Endothelial cell (in vitro differentiated cells): Measurements from ENCODE around the gene KDM6B. TPM values are rescaled to one million over a fixed set of nuclear protein-coding genes. Genes with fewer than 3 reads are reported as not detected.

Experiments
- DNase-seq: peaks from one replicate; pipeline ENCODE4 v3.0.0; 2021; ENCODE audit warnings: low spot score
- H3K27ac Mint-ChIP-seq: one replicate; pipeline ENCODE4 v1.8.0; 2021; ENCODE audit warnings: mixed read lengths, inconsistent platforms; ENCODE audit not compliant: unreplicated experiment
- H3K27me3 Mint-ChIP-seq: one replicate; pipeline ENCODE4 v1.8.0; 2021; ENCODE audit warnings: mild to moderate bottlenecking, moderate library complexity, mixed read lengths, inconsistent platforms; ENCODE audit not compliant: unreplicated experiment
- H3K36me3 Mint-ChIP-seq: one replicate; pipeline ENCODE4 v1.8.0; 2021; ENCODE audit warnings: mild to moderate bottlenecking, low read depth, mixed read lengths, inconsistent platforms; ENCODE audit not compliant: unreplicated experiment
- H3K4me1 Mint-ChIP-seq: one replicate; pipeline ENCODE4 v1.8.0; 2021; ENCODE audit warnings: mild to moderate bottlenecking, mixed read lengths, inconsistent platforms; ENCODE audit not compliant: unreplicated experiment
- H3K4me3 Mint-ChIP-seq: one replicate; pipeline ENCODE4 v1.8.0; 2021; ENCODE audit warnings: mild to moderate bottlenecking, mixed read lengths, inconsistent platforms; ENCODE audit not compliant: unreplicated experiment
- H3K9me3 Mint-ChIP-seq: one replicate; pipeline ENCODE4 v1.8.0; 2021; ENCODE audit warnings: mixed read lengths, inconsistent platforms; ENCODE audit not compliant: unreplicated experiment
- total RNA-seq: library from RNA; stranded (reverse); fragmentation: NEBNext Ultra II Directional; extraction: Animal tissue kit (Norgen Biotek cat#: 25700); gene quantifications from one replicate; pipeline ENCODE4 v1.2.1, GENCODE V29; 2021; ENCODE audit not compliant: unreplicated experiment
- TF ChIP-seq, protein P1 (sequence below): fragments of 200-600 bp; sonication (generic); IDR thresholded peaks from one replicate; pipeline ENCODE4 v1.5.0; 2021; ENCODE audit warnings: antibody characterized with exemption; ENCODE audit not compliant: unreplicated experiment

The KDM6B gene
- total RNA-seq, 1 donor from 2014 or later = 47.4 TPM

DNA sequence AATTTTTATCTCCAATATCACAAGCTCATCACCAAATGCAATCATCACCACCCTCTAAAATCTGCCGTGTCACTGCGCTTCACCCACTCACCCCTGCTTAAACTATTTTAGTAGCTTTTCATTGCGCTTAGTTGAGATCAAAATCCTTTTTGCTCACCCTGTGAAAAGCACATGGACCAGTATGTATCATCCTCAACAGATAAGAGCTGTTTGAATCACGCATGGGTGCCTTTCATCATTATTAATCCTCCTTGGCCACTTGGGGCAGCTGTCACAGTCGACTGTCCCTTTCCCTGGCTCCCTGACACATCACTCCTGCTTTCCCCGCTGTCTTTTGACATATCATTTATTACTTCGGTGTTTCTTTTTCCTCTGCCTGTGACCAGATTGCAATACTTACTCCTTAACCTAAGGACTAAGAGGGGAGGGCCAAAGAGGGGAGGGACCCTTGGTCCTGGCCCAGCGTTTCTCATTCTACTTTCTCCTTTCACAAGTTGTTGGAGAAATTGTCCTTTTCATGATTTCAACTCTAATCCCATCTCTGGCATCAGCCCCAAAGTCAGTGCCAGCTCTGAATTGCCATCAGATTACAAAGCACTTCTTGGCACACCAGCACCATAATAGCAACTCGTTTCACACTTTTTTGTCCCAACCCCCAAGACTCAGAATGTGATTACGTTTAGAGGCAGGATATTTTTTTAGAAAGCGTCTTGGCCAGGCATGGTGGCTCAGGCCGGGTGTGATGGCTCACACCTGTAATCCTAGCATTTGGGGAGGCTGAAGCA lies 8.6 kb upstream of the KDM6B start:
- no peak for DNase-seq

DNA sequence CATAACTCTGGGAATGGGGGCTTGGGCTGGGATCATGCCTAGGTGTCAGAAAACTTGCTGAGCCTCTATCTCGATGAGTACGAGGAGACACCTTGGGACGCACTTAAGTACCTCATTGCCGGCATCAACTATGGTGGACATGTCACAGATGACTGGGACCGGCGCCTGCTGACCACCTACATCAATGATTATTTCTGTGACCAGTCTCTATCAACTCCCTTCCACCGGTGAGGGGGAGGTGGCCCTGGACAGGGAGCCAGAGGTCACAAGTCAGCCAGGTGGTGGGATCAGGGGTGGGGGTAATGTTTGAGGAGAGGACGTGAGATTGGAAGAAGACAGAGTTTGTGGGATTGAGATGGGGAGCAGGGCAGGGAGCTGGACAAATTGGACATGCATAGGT lies 3.4 kb upstream of the KDM6B start:
- no peaks in the 10 kb centered on the region for H3K9me3 Mint-ChIP-seq
- TF ChIP-seq, protein P1, sequence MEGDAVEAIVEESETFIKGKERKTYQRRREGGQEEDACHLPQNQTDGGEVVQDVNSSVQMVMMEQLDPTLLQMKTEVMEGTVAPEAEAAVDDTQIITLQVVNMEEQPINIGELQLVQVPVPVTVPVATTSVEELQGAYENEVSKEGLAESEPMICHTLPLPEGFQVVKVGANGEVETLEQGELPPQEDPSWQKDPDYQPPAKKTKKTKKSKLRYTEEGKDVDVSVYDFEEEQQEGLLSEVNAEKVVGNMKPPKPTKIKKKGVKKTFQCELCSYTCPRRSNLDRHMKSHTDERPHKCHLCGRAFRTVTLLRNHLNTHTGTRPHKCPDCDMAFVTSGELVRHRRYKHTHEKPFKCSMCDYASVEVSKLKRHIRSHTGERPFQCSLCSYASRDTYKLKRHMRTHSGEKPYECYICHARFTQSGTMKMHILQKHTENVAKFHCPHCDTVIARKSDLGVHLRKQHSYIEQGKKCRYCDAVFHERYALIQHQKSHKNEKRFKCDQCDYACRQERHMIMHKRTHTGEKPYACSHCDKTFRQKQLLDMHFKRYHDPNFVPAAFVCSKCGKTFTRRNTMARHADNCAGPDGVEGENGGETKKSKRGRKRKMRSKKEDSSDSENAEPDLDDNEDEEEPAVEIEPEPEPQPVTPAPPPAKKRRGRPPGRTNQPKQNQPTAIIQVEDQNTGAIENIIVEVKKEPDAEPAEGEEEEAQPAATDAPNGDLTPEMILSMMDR = no peak
- H3K27ac Mint-ChIP-seq = no peak overlapping the region
- no peaks in the 10 kb centered on the region for H3K36me3 Mint-ChIP-seq
- peaks cover 11% of the 10 kb centered on the region for H3K4me1 Mint-ChIP-seq
- H3K27me3 Mint-ChIP-seq = peaks cover 20% of the 10 kb centered on the region
- no peak overlapping the region for H3K4me3 Mint-ChIP-seq
- no peak for DNase-seq

More for the DNA sequence above, 8.6 kb upstream of the KDM6B start:
- peaks cover 13% of the 10 kb centered on the region for H3K4me1 Mint-ChIP-seq
- H3K27ac Mint-ChIP-seq = peak overlapping the region; percentile 1
- peak overlapping the region; percentile 5 for H3K4me3 Mint-ChIP-seq
- H3K27me3 Mint-ChIP-seq = peaks cover 3% of the 10 kb centered on the region
- no peaks in the 10 kb centered on the region for H3K36me3 Mint-ChIP-seq
- no peaks in the 10 kb centered on the region for H3K9me3 Mint-ChIP-seq
- TF ChIP-seq, protein P1 = no peak

DNA sequence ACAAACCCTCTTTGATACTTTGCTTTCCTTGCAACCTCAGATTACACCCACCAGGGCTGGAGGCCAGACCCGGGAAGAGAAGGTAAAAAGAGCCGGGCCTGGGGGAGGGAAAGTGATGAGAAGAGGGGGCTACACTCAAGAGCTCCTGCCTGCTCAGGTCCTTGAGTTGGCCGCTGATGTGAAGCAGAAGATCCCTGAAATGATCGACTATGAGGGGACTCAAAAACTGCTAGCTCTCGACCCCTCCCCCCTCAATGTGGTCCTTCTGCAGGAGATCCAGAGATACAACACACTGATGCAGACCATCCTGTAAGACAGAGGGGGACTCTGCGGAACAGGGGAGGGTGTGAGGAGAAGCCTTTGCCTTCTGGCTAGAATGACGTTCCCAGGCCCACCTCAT lies 2.8 kb upstream of the KDM6B start:
- TF ChIP-seq, protein P1 = no peak
- no peak for DNase-seq
- H3K27me3 Mint-ChIP-seq = peaks cover 22% of the 10 kb centered on the region
- H3K4me1 Mint-ChIP-seq = peaks cover 10% of the 10 kb centered on the region
- H3K4me3 Mint-ChIP-seq = no peak overlapping the region
- no peaks in the 10 kb centered on the region for H3K36me3 Mint-ChIP-seq
- H3K9me3 Mint-ChIP-seq = no peaks in the 10 kb centered on the region
- no peak overlapping the region for H3K27ac Mint-ChIP-seq

DNA sequence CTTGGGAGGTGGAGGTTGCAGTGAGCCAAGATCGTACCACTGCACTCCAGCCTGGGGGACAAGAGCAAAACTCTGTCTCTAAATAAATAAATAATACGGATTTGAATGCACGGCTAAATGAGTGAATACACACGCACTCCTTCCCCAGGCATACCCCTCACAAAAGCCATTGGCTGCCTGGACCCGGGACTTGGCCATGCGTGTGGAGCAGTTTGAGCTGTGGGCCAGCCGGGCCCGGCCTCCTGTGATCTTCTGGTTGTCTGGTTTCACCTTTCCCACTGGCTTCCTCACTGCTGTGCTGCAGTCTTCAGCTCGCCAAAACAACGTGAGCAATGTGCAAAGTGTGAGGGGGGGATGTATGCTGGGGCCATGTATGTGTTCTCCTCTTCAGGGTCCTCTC lies 1.6 kb upstream of the KDM6B start:
- Mint-ChIP-seq H3K4me1 (peaks cover 19% of the 10 kb centered on the region), H3K4me3 (no peak overlapping the region), H3K9me3 (no peaks in the 10 kb centered on the region), H3K27me3 (peaks cover 31% of the 10 kb centered on the region), H3K27ac (no peak overlapping the region), H3K36me3 (no peaks in the 10 kb centered on the region)
- DNase-seq = no peak
- TF ChIP-seq, protein P1 = no peak

DNA sequence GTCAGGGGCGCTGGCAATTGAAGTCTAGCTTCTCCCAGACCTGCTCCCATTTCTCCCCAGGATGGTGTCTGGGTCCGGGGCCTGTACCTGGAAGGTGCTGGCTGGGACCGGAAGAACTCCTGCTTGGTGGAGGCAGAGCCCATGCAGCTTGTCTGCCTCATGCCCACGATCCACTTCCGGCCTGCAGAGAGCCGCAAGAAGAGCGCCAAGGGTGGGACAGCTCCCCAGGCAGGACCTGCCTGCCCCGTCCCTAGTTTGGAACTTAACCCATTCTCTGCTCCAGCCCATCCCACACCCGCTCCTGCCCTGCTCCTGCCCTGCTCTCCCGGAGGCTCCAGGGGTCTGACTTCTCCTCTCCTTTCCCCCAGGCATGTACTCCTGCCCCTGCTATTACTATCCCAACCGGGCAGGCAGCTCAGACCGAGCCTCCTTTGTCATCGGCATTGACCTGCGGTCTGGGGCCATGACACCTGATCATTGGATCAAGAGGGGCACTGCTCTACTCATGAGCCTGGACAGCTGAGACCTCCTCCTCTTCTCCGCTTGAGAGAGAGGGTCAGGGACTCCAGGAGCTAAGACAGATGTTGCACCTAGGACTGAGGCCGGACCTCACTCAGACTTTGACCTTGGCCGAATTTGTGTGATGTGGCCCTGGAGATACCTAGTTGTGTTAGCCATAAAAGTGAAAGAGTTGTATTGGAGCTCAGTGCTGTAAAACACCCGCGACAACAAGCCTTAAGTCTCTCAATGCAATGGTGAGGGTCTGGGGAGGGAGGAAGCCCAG lies 814 bp upstream of the KDM6B start:
- DNase-seq = no peak
- H3K4me1 Mint-ChIP-seq = peaks cover 24% of the 10 kb centered on the region
- no peaks in the 10 kb centered on the region for H3K9me3 Mint-ChIP-seq
- peak overlapping the region; percentile 92 for H3K27ac Mint-ChIP-seq
- peak overlapping the region; percentile 88 for H3K4me3 Mint-ChIP-seq
- TF ChIP-seq, protein P1 = no peak
- no peaks in the 10 kb centered on the region for H3K36me3 Mint-ChIP-seq
- H3K27me3 Mint-ChIP-seq = peaks cover 36% of the 10 kb centered on the region
